Superior temporal gyrus (tissue), 1 donor: ENCODE results near the gene CIAPIN1.
"Not testable (repeated sequence)": the region's sequence is repeated elsewhere in the genome, so short reads cannot be mapped to it uniquely, and the experiment has no call there.

Experiments
- DNase-seq: peaks from one replicate; pipeline ENCODE4 v3.0.0-alpha.2; 2016; ENCODE audit errors: extremely low spot score

Gene CIAPIN1

GRCh38 chr16:57406881-57407280 is 40.3 kb downstream of the CIAPIN1 start:
- no peak for DNase-seq

DNA sequence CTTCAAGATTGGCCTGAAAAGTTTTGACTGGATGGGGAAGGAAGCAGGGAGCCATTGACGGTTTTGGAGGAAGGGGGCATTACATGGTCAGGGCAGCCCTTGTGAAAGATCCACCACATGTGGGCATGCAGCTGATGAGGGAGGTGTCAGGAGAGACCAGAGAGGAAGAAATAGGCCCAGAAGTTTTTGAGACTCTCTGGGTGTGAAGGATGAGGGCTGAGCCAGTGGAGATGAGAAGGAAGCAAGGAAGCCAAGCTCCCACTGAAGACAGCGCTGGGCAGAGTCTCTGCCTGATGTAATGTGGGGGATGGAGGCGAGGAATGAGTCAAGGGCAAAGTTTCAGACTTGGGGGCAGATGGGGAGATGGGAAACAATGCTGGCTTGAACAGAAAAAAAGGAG is 42.1 kb downstream of the CIAPIN1 start:
- DNase-seq: no peak

DNA sequence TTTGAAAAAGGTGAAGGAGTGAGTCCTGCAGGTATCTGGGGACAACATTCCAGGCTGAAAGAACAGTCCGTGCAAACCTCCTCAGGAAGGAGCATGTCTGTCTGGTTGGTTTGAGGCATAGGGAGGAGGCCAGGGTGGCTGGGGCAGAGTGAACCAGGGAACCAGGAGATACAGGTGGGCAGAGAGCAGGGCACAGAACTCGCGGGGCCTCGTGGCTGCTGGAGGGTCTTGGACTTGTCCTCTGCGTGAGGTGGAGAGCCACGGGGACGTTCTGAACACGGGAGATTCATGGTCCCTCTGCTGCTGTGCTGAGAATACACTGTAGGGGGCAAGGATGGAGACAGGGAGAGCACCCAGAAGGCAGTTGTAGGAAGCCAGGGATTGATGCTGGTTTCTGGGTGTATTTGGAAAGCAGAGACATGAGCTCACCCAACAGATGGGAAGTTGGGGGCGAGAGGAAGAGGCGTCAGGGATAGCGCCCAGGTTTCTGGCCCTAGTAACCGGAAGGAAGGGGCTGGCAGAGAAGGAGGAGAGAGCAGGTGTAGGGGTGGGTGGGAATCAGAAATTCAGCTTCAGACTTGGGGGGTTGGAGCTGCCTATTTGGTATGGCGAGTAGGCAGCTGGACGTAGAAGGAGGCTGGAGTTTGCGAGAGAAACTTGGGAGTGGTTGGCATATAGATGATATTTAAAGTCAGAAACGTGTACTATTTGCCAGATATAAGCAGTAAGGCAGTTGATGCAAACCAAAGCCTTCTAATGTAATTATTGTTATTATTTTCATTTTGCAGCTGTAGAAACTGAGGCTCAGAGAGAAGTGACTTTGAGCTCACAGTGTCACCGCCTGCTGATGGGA is 43.0 kb downstream of the CIAPIN1 start, which contains the start of gene CCL17:
Gene CCL17 (plus strand): TSS at position 803 of the 853 bp plus-strand sequence. CDS start 9,166 bp downstream, outside the sequence.
- no peak for DNase-seq

DNA sequence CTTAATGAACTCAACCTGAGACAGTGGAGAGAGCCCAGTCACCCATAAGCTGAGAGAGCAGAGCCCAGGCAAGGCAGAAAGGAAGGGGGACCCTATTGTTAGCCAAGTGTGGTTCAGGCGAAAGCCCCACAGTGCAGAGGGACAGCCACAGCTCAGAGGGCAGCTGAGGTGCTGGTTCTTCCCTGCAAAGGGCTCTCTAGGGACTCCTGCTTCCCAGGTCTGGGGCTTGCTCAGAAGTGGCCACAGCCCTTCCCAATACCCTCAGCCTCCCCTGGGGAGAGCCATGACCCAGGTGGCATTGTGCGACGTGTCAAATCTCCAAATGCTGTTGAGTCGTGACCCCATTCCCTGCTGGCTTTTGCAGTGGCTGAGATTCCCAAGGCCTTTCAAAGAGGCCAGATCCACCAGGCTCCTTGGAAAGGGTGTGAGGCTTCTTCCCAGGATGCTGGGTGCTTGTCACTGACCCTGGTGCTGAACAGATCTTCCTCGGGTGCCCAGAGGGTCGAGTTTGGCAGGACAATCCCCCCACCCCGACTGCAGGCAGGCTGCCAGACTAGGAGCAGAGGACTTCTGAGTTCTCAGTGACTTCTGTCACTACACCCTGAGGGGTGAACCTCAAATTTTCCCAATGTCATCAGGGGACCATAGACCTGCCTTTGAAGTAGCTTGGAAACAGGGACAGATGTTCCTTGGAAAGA is 45.1 kb downstream of the CIAPIN1 start:
- no peak for DNase-seq

DNA sequence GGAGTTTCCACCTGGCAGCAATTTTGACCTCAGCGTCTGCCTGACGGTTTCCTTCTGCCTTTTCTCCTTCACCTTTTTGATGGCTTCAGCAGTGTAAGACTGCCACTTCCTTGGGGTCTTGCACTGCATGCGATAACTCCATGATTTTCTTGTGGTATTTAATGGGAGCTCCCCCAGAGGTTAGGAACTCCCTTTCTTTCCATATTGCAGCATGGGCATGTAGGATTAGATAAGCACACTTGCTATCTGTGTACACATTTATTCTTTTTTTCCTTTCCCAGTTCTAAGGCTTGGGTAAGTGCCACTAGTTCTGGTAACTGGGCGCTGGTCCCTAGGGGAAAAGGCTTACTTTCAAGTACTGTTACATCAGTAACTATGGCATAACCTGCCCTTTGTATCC is 49.7 kb downstream of the CIAPIN1 start:
- DNase-seq: not testable (repeated sequence)

DNA sequence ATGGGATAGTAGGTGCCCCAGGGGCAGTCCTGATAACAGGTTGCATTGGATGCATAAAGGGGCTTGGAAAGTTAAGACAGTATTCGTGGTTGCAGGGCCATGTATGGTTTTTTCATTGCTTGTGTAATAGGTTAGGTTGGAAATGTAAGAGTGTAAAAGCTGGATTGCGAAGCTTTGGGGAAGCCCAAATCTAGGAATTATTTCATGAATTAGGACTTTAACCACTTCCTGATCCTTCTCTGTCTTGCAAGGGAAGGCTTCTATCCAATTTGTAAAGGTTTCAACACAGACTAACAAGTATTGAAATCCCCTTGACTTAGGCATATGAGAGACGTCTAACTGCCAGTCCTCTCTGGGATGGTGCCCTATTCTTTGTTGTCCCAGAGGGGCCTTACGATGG is 50.4 kb downstream of the CIAPIN1 start:
- no peak for DNase-seq

DNA sequence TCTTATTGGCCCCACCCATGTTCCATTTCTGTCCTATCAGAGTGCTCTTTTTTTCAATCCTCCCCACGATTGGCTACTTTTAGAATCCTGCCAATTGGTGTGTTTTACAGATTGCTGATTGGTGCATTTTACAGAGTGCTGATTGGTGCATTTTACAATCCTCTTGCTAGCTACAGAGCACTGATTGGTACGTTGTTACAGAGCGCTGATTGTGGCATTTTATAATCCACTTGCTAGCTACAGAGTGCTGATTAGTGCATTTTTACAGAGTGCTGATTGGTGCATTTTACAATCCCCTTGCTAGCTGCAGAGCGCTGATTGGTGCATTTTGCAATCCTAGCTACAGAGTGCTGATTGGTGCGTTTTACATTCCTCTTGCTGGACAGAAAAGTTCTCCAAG is 52.2 kb downstream of the CIAPIN1 start:
- DNase-seq: no peak

DNA sequence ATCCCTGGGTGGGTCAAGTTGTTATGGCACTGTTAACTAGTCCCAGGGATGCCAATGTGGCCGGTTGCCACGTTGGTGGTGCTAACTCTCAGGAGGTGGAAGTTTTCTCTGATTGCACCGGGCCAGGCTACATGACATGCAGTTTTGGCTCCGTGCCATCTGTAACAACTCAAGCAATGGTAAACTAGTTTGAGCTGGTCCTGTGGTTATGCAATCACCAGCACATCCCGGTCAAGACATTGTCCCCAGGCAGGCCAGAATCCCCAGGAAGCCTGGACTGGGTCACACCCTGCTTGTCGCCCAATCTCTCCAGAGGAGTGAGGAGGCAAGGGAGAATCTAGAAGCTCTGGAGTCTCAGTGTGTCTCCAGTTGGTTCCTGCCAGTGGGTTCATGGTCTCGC is 52.7 kb downstream of the CIAPIN1 start:
- no peak for DNase-seq

GRCh38 chr16:57392694-57393093 is 54.5 kb downstream of the CIAPIN1 start:
- no peak for DNase-seq

DNA sequence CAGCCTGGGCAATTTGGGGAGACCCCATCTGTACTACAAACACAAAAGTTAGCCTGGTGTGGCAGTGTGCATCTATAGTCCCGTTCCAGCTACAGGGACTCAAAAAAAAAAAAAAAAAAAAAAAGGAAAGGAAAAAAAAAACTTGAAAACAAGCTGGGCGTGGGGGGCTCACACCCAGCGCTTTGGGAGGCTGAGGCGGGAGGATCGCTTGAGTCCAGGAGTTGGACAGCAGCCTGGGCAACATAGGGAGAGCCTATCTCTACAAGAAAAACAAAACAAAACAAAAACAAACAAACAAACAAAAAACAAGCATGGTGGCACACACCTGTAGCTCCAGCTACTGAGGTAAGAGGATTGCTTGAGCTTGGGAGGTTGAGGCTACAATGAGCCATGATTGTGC is 55.5 kb downstream of the CIAPIN1 start:
- no peak for DNase-seq

GRCh38 chr16:57391300-57391699 is 55.9 kb downstream of the CIAPIN1 start:
- no peak for DNase-seq

DNA sequence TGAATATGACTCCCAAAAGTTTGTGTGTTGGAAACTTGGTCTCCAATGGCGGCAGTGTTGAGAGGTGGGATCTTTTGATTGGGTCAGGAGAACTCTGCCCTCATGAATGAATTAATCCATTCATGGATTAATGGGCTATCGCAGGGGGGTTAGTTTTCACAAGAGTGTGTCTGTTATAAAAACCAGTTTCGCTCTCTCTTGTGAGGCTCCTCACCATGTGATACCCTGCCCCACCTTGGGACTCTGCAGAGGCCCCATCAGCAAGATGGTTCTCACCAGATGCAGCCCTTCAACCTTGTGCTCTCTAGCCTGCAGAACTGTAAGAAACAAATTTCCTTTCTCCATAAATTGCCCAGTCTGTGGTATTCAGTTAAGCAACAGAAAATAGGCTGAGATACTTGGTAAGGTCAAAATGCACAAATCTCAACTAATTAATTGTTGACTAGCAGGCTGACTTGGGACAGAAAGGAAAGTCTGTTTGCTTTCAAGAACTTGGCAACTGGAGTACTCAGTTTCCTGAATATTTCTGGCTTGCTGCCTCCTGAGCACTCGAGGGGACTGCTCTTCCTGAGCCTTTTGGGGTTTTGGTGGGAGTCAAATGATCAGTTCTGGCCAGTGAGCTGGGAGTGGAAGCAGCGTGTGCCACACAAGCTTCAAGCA is 56.4 kb downstream of the CIAPIN1 start:
- no peak for DNase-seq

DNA sequence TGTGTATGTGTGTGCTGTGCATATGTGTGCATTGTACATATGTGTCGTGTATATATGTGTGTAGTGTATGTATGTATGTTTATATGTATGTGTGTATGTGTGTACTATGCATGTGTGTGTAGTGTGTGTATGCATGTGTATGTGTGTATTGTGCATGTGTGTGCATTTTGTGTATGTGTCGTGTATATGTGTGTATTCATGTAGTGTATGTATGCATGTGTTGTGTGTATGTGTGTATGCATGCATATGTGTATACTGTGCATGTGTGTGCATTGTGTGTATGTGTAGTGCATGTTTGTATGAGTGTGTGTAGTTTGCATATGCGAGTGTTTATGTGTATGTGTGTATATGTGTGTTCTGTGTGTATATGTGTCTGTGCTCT is 58.1 kb downstream of the CIAPIN1 start:
- DNase-seq: no peak

DNA sequence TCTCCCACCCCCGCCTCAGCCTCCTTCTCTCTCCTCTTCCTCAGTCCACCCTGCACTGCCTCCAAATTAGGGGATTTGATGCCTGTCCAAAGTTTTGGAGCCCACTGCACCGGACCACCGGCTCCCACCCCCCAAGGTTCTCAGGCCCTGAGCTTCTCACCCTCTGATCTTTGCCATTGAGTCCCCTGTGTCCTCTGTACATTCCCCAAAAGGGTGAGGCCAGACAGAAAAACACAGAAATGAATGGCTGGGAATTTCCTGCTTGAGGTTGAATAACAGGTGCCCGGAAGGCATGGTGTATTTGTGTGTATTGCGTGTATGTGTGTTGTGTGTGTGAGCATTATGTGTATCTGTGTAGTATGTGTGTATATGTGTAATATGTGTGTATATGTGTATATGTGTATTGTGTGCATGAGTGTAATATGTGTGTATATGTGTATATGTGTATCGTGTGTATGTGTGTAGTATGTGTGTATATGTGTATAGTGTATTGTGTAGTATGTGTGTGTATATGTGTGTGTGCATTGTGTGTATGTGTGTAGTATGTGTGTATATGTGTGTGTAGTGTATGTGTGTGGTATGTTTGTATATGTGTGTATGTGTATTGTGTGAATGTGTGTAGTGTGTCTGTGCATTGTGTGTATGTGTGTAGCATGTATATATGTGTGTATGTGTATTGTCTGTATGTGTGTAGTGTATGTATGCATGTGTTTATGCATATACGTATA is 58.7 kb downstream of the CIAPIN1 start:
- DNase-seq: no peak

- DNase-seq: no peak
Measured at GRCh38 chr16:57387598-57388354, 59.4 kb downstream of the CIAPIN1 start.

- no peak for DNase-seq
Measured at GRCh38 chr16:57386381-57386951, 60.7 kb downstream of the CIAPIN1 start.

- no peak for DNase-seq
Measured at GRCh38 chr16:57385083-57385482, 62.1 kb downstream of the CIAPIN1 start.

- no peak for DNase-seq
Measured at GRCh38 chr16:57384248-57385070, 62.7 kb downstream of the CIAPIN1 start.

DNA sequence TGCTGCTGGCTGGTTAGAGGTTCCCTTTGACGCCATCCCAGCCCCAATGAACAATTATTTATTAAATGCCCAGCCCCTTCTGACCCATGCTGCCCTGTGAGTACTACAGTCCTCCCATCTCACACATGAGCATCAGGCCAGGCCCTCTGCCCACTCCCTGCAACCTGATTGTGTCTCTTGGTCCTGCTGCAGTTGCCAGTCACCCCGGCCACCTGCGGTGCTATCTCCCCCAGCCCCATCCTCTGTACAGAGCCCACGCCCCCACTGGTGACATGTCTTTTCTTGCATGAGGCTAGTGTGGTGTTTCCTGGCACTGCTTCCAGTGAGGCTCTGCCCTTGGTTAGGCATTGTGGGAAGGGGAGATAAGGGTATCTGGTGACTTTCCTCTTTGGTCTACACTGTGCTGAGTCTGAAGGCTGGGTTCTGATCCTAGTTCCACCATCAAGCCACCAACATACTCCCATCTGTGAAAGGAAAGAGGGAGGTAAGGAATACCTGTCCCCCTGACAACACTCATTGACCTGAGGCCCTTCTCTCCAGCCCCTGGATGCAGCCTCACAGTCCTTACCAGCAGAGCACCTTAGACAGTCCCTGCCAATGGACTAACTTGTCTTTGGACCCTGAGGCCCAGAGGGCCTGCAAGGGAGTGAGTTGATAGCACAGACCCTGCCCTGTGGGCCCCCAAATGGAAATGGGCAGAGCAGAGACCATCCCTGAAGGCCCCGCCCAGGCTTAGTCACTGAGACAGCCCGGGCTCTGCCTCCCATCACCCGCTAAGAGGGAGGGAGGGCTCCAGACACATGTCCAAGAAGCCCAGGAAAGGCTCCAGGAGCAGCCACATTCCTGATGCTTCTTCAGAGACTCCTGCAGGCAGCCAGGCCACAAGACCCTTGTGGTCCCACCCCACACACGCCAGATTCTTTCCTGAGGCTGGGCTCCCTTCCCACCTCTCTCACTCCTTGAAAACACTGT is 63.6 kb downstream of the CIAPIN1 start:
- no peak for DNase-seq
